Esophagus squamous epithelium (tissue), 4 donors: Measurements from ENCODE around the gene FAM53B.

Source experiments
- CTCF ChIP-seq, 6 experiments: fragments of 450-650 bp in 4 of 6; fragments of 200-600 bp in 2 of 6; sonication (generic) in 2 of 6; IDR thresholded peaks; one replicate each; pipeline ENCODE4 v1.5.1; 2016 to 2019; ENCODE audit warnings: antibody characterized with exemption in 6 of 6, mild to moderate bottlenecking in 4 of 6, moderate library complexity in 4 of 6
- POLR2A ChIP-seq, 4 donors: fragments of 450-650 bp; IDR thresholded peaks; one replicate each; pipeline ENCODE4 v1.6.1; 2017; ENCODE audit warnings: antibody characterized with exemption in 4 of 4, mild to moderate bottlenecking in 4 of 4, moderate library complexity in 3 of 4

- no peak for TF ChIP-seq CTCF (IDR thresholded peaks at IDR 0.05)
- TF ChIP-seq POLR2A (IDR thresholded peaks at IDR 0.05) = no peak
Measured at GRCh38 chr10:124624466-124624865, 119.7 kb downstream of the FAM53B start.
